GM13976 (cell line): ENCODE results near the gene APOBEC3C.
"Not testable (repeated sequence)": the region's sequence is repeated elsewhere in the genome, so short reads cannot be mapped to it uniquely, and the experiment has no call there.

Experiments
- DNase-seq: peaks from one replicate; pipeline ENCODE4 v3.0.0; 2012; ENCODE audit warnings: low spot score
- in situ Hi-C: fragments of 300-500 bp; cut with MboI; formaldehyde crosslinking; loops from one replicate; pipeline ENCODE4 v1.12.0; 2022; ENCODE audit warnings: low sequenced_read_pairs, mixed read lengths, inconsistent platforms; ENCODE audit not compliant: unreplicated experiment
- TF ChIP-seq, protein P1 (sequence below): IDR thresholded peaks from 2 replicates; pipeline ENCODE4 v1.5.1; 2012; ENCODE audit warnings: borderline replicate concordance, mild to moderate bottlenecking; ENCODE audit not compliant: insufficient read depth; ENCODE audit errors: extremely low read depth, missing control alignments, control extremely low read depth

Gene APOBEC3C

DNA sequence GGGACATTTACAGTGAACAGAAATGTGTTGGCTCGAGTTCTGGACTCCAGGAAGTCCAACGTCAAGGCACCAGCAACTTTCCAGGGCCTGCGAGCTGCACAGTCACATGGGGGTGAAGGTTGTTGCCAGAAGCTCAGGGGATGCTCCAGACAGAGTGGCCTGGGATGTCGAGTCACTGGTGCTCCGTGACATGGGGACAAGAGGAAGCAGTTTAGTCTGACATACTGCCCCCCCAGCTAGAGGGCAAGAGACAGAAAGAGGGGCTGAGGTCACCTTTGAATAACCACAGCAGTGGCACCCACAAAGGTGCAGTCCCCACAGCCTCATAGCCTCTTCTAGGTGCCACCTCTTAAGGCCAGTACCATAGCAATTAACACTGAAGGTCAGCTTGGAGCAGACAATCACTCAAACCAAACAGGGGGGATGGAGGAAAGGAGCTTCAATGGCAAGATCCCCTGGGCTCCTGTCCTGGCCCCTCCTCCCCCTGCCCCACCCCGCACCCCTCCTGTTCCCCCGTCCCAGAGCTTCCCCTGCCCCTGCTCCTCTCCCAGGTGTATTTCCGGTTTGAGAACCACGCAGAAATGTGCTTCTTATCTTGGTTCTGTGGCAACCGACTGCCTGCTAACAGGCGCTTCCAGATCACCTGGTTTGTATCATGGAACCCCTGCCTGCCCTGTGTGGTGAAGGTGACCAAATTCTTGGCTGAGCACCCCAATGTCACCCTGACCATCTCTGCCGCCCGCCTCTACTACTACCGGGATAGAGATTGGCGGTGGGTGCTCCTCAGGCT lies 10.7 kb downstream of the APOBEC3C start:
- no peak for DNase-seq
- TF ChIP-seq, protein P1, sequence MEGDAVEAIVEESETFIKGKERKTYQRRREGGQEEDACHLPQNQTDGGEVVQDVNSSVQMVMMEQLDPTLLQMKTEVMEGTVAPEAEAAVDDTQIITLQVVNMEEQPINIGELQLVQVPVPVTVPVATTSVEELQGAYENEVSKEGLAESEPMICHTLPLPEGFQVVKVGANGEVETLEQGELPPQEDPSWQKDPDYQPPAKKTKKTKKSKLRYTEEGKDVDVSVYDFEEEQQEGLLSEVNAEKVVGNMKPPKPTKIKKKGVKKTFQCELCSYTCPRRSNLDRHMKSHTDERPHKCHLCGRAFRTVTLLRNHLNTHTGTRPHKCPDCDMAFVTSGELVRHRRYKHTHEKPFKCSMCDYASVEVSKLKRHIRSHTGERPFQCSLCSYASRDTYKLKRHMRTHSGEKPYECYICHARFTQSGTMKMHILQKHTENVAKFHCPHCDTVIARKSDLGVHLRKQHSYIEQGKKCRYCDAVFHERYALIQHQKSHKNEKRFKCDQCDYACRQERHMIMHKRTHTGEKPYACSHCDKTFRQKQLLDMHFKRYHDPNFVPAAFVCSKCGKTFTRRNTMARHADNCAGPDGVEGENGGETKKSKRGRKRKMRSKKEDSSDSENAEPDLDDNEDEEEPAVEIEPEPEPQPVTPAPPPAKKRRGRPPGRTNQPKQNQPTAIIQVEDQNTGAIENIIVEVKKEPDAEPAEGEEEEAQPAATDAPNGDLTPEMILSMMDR, result no peak
- in situ Hi-C loops, result loop anchor here (25.0 kb wide), 1 partner anchor 288 kb away; the partner anchor contains the start of gene RPL3

DNA sequence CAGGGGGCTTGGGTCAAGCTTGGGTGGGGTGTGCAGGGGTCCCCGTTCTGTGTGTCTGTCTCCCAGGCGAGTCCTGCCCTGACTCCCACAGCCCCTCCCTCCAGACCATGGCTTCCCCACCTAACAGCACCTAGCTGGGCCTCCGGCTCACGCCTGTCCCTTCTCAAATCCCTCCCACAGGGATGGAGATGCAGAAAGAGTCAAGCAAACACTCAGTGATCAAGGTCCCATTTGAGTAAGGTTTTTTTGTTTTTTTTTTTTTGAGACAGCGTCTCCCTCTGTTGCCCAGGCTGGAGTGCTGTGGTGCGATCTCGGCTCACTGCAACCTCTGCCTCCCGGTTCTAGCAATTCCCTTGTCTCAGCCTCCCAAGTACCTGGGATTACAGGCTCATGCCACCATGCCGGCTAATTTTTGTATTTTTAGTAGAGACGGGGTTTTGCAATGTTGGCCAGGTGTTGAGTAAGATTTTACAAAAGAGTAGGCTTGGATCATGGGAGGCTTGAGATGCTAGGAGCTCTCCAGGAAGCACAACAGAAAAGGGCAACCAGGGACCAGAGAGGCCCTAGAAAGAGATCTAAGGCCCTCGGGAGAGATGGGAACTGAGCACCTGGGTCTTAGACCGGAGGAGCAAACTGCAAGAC lies 12.6 kb downstream of the APOBEC3C start:
- in situ Hi-C loops, result no loop called here
- TF ChIP-seq, protein P1, result no peak
- DNase-seq, result no peak

DNA sequence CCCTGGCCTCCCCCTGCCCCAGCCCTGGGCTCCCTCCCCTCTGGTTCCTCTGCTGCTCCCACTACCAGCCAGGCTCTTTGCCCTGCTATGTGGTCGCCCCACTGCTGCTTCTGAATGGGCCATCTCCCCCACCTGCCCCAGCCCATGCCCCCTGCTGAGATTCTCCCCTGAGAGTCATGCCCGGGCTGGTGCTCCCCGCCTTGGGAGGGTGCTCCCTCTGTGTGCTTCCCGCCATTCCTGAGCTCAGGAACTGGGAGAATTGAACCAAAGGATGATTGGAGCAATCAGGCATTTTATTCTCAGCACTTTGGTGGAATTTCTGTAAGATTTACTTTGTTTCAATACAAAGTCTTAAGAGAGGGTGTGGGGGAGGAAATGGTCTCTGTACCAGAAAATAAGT lies 13.7 kb downstream of the APOBEC3C start:
- no peak for DNase-seq
- TF ChIP-seq, protein P1, result no peak
- in situ Hi-C loops, result no loop called here

DNA sequence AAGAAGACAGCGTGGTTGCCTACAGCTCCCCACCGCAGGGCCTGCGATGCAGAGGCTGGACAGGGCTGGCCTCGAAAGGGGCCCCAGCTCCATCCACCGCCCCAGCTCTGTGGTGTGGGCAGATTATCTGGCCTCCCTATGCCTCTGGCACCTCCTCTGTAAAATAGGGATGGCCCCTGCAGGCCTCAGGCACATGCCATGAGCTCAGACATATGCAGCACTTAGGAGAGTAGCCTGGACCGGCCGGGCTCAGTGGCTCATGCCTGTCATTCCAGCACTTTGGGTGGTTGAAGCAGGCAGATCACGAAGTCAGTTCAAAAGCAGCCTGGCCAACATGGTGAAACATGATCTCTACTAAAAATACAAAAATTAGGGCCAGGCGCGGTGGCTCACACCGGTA lies 14.2 kb downstream of the APOBEC3C start:
- no peak for DNase-seq
- in situ Hi-C loops, result no loop called here
- TF ChIP-seq, protein P1, result no peak

DNA sequence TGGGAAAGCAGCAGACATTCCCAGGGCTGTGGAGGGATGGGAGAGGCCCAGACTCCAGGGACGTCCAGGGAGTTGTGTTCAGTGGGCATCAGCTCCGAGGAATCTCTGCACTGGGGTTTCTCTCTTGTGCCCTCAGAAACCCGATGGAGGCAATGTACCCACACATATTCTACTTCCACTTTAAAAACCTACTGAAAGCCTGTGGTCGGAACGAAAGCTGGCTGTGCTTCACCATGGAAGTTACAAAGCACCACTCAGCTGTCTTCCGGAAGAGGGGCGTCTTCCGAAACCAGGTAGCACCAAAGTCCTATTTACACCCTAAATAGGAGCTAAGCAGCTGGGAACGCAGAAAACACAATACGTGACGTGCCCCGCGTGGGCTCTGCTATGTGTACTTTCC lies 15.2 kb downstream of the APOBEC3C start:
- DNase-seq, result no peak
- TF ChIP-seq, protein P1, result no peak
- in situ Hi-C loops, result no loop called here

DNA sequence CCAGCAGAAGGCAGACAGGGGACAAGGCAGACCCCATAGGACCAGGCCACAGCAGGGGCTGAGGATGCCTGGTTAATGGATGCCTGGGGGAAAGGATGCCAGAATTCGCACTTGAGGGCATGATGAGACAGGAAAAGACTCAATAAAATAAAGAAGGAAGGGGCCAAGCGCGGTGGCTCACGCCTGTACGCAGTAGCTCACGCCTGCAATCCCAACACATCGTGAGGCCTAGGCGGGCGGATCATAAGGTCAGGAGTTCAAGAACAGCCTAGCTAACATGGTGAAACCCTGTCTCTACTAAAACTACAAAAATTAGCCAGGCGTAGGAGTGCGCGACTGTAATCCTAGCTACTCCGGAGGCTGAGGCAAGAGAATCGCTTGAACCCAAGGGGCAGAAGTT lies 16.6 kb downstream of the APOBEC3C start:
- TF ChIP-seq, protein P1, result no peak
- in situ Hi-C loops, result no loop called here
- no peak for DNase-seq

DNA sequence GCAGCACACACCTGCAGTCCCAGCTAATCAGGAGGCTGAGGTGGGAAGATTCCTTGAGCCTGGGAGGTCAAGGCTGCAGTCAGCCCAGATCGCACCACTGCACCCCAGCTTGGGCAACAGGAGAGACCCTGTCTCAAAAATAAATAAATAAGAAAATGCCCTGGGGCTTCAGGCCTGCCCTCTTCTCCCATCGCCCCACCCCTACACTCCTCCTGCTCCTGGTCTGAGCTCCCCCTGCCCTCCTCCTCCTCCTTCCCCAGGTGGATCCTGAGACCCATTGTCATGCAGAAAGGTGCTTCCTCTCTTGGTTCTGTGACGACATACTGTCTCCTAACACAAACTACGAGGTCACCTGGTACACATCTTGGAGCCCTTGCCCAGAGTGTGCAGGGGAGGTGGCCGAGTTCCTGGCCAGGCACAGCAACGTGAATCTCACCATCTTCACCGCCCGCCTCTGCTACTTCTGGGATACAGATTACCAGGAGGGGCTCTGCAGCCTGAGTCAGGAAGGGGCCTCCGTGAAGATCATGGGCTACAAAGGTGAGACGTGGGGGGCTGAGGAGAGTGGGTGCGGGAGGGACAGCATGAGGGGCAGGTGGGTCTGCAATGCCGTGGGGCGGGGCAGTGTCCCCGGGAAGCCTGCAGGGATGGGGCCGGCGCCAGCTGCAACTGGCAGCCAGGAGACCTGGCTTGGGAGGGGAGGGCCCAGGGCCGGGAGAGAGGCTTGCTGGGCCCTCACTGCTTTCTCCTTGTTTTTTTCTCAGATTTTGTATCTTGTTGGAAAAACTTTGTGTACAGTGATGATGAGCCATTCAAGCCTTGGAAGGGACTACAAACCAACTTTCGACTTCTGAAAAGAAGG lies 17.6 kb downstream of the APOBEC3C start:
- in situ Hi-C loops, DNase-seq: not testable (repeated sequence)

DNA sequence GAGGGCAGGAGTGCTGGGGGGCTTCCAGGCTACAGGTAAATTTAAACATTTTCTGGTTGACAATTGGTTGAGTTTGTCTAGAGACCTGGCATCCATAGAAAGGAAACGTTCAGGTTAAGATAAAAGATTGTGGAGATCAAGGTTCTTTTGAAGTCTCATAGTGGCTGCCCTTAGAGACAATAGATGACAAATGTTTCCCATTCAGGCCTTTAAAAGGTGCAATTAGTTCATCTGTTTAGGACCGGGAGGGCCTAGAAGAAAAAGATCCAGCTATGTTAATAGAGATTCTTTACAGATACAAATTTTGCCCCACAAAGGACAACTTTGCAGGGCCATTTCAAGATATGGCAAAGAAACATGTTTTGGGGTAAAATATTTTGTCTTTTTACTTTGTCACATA lies 23.0 kb downstream of the APOBEC3C start:
- in situ Hi-C loops, DNase-seq: not testable (repeated sequence)
